SK-N-DZ (cell line): ENCODE data around the gene MYBPC1.

Experiments
- DNase-seq: peaks from one replicate; pipeline ENCODE4 v3.0.0-alpha.2; 2015; ENCODE audit warnings: low spot score

Gene MYBPC1

GRCh38 chr12:101694986-101695385, 100.2 kb downstream of the MYBPC1 start:
- no peak for DNase-seq

- no peak for DNase-seq
Measured at GRCh38 chr12:101695706-101696105, 100.9 kb downstream of the MYBPC1 start.

GRCh38 chr12:101696251-101697196, 101.8 kb downstream of the MYBPC1 start:
- DNase-seq: peak; percentile 50

- peak; percentile 85 for DNase-seq
Measured at GRCh38 chr12:101697197-101697929, 102.6 kb downstream of the MYBPC1 start, which contains the start of gene CHPT1. Gene CHPT1, plus strand, starts transcription at chr12:101697640. Its CDS starts 222 bp downstream, at chr12:101697862.

- peak; percentile 37 for DNase-seq
Measured at GRCh38 chr12:101697930-101698799, 103.4 kb downstream of the MYBPC1 start.

- no peak for DNase-seq
Measured at GRCh38 chr12:101698800-101699347, 104.1 kb downstream of the MYBPC1 start.

- DNase-seq: no peak
Measured at GRCh38 chr12:101700299-101700820, 105.6 kb downstream of the MYBPC1 start.

GRCh38 chr12:101703487-101703886, 108.7 kb downstream of the MYBPC1 start:
- DNase-seq: no peak

GRCh38 chr12:101706403-101706802, 111.6 kb downstream of the MYBPC1 start:
- DNase-seq: no peak

GRCh38 chr12:101707131-101707782, 112.5 kb downstream of the MYBPC1 start:
- no peak for DNase-seq

GRCh38 chr12:101710288-101710687, 115.5 kb downstream of the MYBPC1 start:
- DNase-seq: no peak

GRCh38 chr12:101713059-101713682, 118.4 kb downstream of the MYBPC1 start:
- no peak for DNase-seq

- no peak for DNase-seq
Measured at GRCh38 chr12:101713930-101714329, 119.2 kb downstream of the MYBPC1 start.

- DNase-seq: no peak
Measured at GRCh38 chr12:101714877-101715444, 120.2 kb downstream of the MYBPC1 start.

GRCh38 chr12:101719566-101719965, 124.8 kb downstream of the MYBPC1 start:
- no peak for DNase-seq

GRCh38 chr12:101720118-101720517, 125.3 kb downstream of the MYBPC1 start:
- no peak for DNase-seq

GRCh38 chr12:101722392-101722791, 127.6 kb downstream of the MYBPC1 start:
- no peak for DNase-seq

- no peak for DNase-seq
Measured at GRCh38 chr12:101727098-101727497, 132.3 kb downstream of the MYBPC1 start.

GRCh38 chr12:101729842-101730241, 135.1 kb downstream of the MYBPC1 start:
- DNase-seq: no peak

- no peak for DNase-seq
Measured at GRCh38 chr12:101732318-101732717, 137.5 kb downstream of the MYBPC1 start.
